Right lobe of liver (tissue), 4 donors: ENCODE data around the gene RERGL.

Experiments used
- POLR2A ChIP-seq: fragments of 450-650 bp; IDR thresholded peaks from one replicate; pipeline ENCODE4 v1.6.1; 2017; ENCODE audit warnings: antibody characterized with exemption, mild to moderate bottlenecking
- TF ChIP-seq, protein P1 (sequence below), 4 donors: fragments of 200-600 bp in 3 of 4; fragments of 450-650 bp in 1 of 4; IDR thresholded peaks; one replicate each; pipeline versions ENCODE4 v1.5.1 to v1.8.0; 2016 to 2022; ENCODE audit warnings: antibody characterized with exemption in 4 of 4, mild to moderate bottlenecking in 2 of 4
- donor health status: DM: no; HTN: no; CAD: no.
- donor health status: DM: no; HTN: no; CAD: no.
- donor health status: DM: no; HTN: yes; CAD: no.

DNA sequence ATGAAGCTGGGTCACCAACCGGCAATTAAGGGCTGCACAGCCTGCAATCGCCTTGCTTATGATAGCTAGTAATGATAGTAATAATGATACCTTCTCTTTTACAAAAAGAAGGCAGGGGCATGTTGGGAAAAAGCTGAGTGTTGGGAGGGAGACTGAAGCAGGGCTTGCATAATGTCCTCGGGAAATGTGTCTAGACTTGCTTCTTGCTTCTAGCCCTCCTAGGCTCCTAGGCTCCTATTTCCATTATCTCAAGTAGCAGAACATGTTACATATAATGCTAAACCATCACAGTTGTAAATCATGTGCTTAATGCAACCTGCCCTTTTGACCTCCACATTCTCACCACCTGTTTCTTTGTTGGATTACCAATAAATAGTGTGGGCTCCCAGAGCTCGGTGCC, 18.7 kb downstream of the RERGL start:
- TF ChIP-seq, protein P1, sequence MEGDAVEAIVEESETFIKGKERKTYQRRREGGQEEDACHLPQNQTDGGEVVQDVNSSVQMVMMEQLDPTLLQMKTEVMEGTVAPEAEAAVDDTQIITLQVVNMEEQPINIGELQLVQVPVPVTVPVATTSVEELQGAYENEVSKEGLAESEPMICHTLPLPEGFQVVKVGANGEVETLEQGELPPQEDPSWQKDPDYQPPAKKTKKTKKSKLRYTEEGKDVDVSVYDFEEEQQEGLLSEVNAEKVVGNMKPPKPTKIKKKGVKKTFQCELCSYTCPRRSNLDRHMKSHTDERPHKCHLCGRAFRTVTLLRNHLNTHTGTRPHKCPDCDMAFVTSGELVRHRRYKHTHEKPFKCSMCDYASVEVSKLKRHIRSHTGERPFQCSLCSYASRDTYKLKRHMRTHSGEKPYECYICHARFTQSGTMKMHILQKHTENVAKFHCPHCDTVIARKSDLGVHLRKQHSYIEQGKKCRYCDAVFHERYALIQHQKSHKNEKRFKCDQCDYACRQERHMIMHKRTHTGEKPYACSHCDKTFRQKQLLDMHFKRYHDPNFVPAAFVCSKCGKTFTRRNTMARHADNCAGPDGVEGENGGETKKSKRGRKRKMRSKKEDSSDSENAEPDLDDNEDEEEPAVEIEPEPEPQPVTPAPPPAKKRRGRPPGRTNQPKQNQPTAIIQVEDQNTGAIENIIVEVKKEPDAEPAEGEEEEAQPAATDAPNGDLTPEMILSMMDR (IDR thresholded peaks at IDR 0.05) = no peak
- TF ChIP-seq POLR2A = no peak
